T-cell (primary cell): ENCODE data around the gene RRP1B. TPM values are rescaled to one million over a fixed set of nuclear protein-coding genes. Genes with fewer than 3 reads are reported as not detected.

ENCODE experiments used
- ATAC-seq, 4 experiments: fragments of 200-7000 bp in 3 of 4; fragments of 150-1000 bp in 1 of 4; cut with Tn5 transposase; replicated peaks in 1 of 4; 1 replicate in 3 of 4; 2 replicates in 1 of 4; pipeline ENCODE4 v1.10.0; 2021; ENCODE audit warnings: moderate library complexity in 3 of 4, mild to moderate bottlenecking in 2 of 4, moderate number of reproducible peaks in 1 of 4
- CTCF ChIA-PET, 2 donors: fragments of 300-600 bp; sonication (Branson Sonifier 250); formaldehyde crosslinking; loops; one replicate each; lab custom pipeline; 2022; ENCODE audit warnings: antibody characterized with exemption in 2 of 2; lab: Charles Lee
- POLR2A ChIA-PET, 2 donors: fragments of 300-600 bp; sonication (Branson Sonifier 250); formaldehyde crosslinking; loops; one replicate each; lab custom pipeline; 2022; ENCODE audit warnings: antibody characterized with exemption in 2 of 2; lab: Charles Lee
- DNase-seq, 35 experiments: peaks; one replicate each; pipeline versions ENCODE4 v3.0.0 to v3.0.0-alpha.2; 2013 to 2023
- H3K27ac ChIP-seq: one replicate; pipeline ENCODE4 v1.5.1; 2013; ENCODE audit warnings: low read length
- H3K27me3 ChIP-seq, 2 experiments: replicated peaks in 1 of 2; 1 replicate in 1 of 2; 2 replicates in 1 of 2; pipeline versions ENCODE4 v1.6.1 to v1.7.0; 2013; ENCODE audit warnings: low read length in 1 of 2, mixed read lengths in 1 of 2; ENCODE audit not compliant: control insufficient read depth in 2 of 2, insufficient read depth in 2 of 2; ENCODE audit errors: extremely low read depth in 1 of 2
- H3K36me3 ChIP-seq, 2 donors: 1 replicate in 1 of 2; 2 replicates in 1 of 2; pipeline versions ENCODE4 v1.6.1 to v1.7.0; 2013; ENCODE audit warnings: low read length in 1 of 2; ENCODE audit not compliant: control insufficient read depth in 2 of 2, insufficient read depth in 1 of 2; ENCODE audit errors: extremely low read depth in 1 of 2
- H3K4me1 ChIP-seq, 2 experiments: 1 replicate in 1 of 2; 2 replicates in 1 of 2; pipeline versions ENCODE4 v1.6.1 to v1.7.0; 2013; ENCODE audit warnings: low read length in 2 of 2, mixed read lengths in 1 of 2; ENCODE audit not compliant: insufficient read depth in 2 of 2, control insufficient read depth in 1 of 2; ENCODE audit errors: extremely low read depth in 1 of 2
- H3K4me3 ChIP-seq, 2 donors: 1 replicate in 1 of 2; 2 replicates in 1 of 2; pipeline versions ENCODE4 v1.5.1 to v1.7.0; 2013; ENCODE audit warnings: mild to moderate bottlenecking in 2 of 2, low read length in 1 of 2, moderate library complexity in 1 of 2; ENCODE audit not compliant: control insufficient read depth in 1 of 2; ENCODE audit errors: extremely low read depth in 1 of 2
- H3K9me3 ChIP-seq: 2 replicates; pipeline ENCODE4 v1.7.0; 2013
- H3K27ac Mint-ChIP-seq, 2 donors: one replicate each; pipeline ENCODE4 v1.8.0; 2020 to 2021; ENCODE audit warnings: mild to moderate bottlenecking in 2 of 2, mixed read lengths in 2 of 2
- H3K27me3 Mint-ChIP-seq, 2 donors: one replicate each; pipeline ENCODE4 v1.8.0; 2021 to 2022; ENCODE audit warnings: mixed read lengths in 2 of 2
- H3K36me3 Mint-ChIP-seq: one replicate; pipeline ENCODE4 v1.8.0; 2021; ENCODE audit warnings: mixed read lengths
- H3K4me1 Mint-ChIP-seq, 3 donors: one replicate each; pipeline ENCODE4 v1.8.0; 2020 to 2022; ENCODE audit warnings: mixed read lengths in 3 of 3, mild to moderate bottlenecking in 1 of 3
- H3K4me3 Mint-ChIP-seq, 3 donors: one replicate each; pipeline ENCODE4 v1.8.0; 2020 to 2022; ENCODE audit warnings: mild to moderate bottlenecking in 3 of 3, mixed read lengths in 3 of 3, moderate library complexity in 3 of 3
- H3K9me3 Mint-ChIP-seq, 3 donors: one replicate each; pipeline ENCODE4 v1.8.0; 2020 to 2022; ENCODE audit warnings: mixed read lengths in 3 of 3
- WGBS: methylation state at CpG from one replicate; pipeline ENCODE4 v1.1.5; 2013; ENCODE audit warnings: missing lambda C conversion rate; ENCODE audit not compliant: insufficient coverage; 5-methylcytosine and 5-hydroxymethylcytosine counted together
- total RNA-seq, 35 experiments: library from RNA in 6 of 35; stranded (reverse) in 6 of 35; fragments of 120-200 nt in 1 of 35; gene quantifications; one replicate each; pipeline versions ENCODE4 v1.2.1 to v1.2.4 and lab custom pipeline; 2013 to 2026

Gene RRP1B
- total RNA-seq, 5 donors from 2014 or later (not counting 1 experiment from before 2014, with no cell fraction given): 33.9 to 39.3 (median 37.8) TPM

GRCh38 chr21:43653626-43654025 lies 5.7 kb upstream of the RRP1B start:
- POLR2A ChIA-PET: no interaction called here
- ATAC-seq (no peak), DNase-seq (no peak)
- Mint-ChIP-seq H3K27me3 (peaks cover 0 to 3% of the 10 kb centered on the region in 2 donors), H3K4me3 (no peak overlapping the region), H3K9me3 (no peaks in the 10 kb centered on the region), H3K4me1 (peaks cover 8 to 10% (median 10%) of the 10 kb centered on the region in 3 donors), H3K27ac (no peak overlapping the region), H3K36me3 (no peaks in the 10 kb centered on the region)
- Histone ChIP-seq H3K4me3 (no peak overlapping the region), H3K36me3 (no peaks in the 10 kb centered on the region), H3K4me1 (peaks cover 0 to 15% of the 10 kb centered on the region in 2 experiments), H3K27me3 (no peaks in the 10 kb centered on the region), H3K9me3 (no peaks in the 10 kb centered on the region), H3K27ac (no peak overlapping the region)
- WGBS: 95% methylated on average over 4 of the region's 6 CpGs
- CTCF ChIA-PET: no interaction called here

GRCh38 chr21:43654806-43655489 lies 4.4 kb upstream of the RRP1B start:
- 84% methylated on average over 4 of the region's 7 CpGs for WGBS
- H3K4me1 ChIP-seq: peaks cover 0 to 22% of the 10 kb centered on the region in 2 experiments
- DNase-seq: no peak
- H3K36me3 ChIP-seq: no peaks in the 10 kb centered on the region
- H3K27ac ChIP-seq: no peak overlapping the region
- Mint-ChIP-seq H3K4me3 (no peak overlapping the region), H3K9me3 (no peaks in the 10 kb centered on the region), H3K36me3 (no peaks in the 10 kb centered on the region), H3K27ac (no peak overlapping the region), H3K4me1 (peaks cover 12 to 16% (median 13%) of the 10 kb centered on the region in 3 donors), H3K27me3 (peaks cover 0 to 3% of the 10 kb centered on the region in 2 donors)
- ChIA-PET CTCF (no interaction called here), POLR2A (no interaction called here)
- no peak overlapping the region for H3K4me3 ChIP-seq
- no peaks in the 10 kb centered on the region for H3K27me3 ChIP-seq
- H3K9me3 ChIP-seq: no peaks in the 10 kb centered on the region
- ATAC-seq: no peak

- Mint-ChIP-seq H3K27ac (peak overlapping the region; percentile 19 to 48), H3K9me3 (no peaks in the 10 kb centered on the region), H3K4me1 (peaks cover 35 to 42% (median 38%) of the 10 kb centered on the region in 3 donors), H3K4me3 (peak overlapping the region; percentile 17 to 39 (median 38)), H3K36me3 (no peaks in the 10 kb centered on the region), H3K27me3 (no peaks in the 10 kb centered on the region)
- ATAC-seq (no peak), DNase-seq (peak in 1 of 35 experiments; percentile 14)
- Histone ChIP-seq H3K36me3 (peaks cover 0 to 11% of the 10 kb centered on the region in 2 donors), H3K27ac (no peak overlapping the region), H3K4me1 (peaks cover 13 to 41% of the 10 kb centered on the region in 2 experiments), H3K4me3 (no peak overlapping the region), H3K9me3 (no peaks in the 10 kb centered on the region), H3K27me3 (no peaks in the 10 kb centered on the region)
- ChIA-PET POLR2A (no interaction called here), CTCF (no interaction called here)
- 81% methylated on average over 41 of the region's 46 CpGs for WGBS
Measured at GRCh38 chr21:43657355-43658087, 1.8 kb upstream of the RRP1B start.

GRCh38 chr21:43658088-43658741 lies 1.1 kb upstream of the RRP1B start:
- H3K4me3 Mint-ChIP-seq: peak overlapping the region in 1 of 3 donors; percentile 56
- Histone ChIP-seq H3K9me3 (no peaks in the 10 kb centered on the region), H3K27ac (no peak overlapping the region), H3K4me1 (peaks cover 13 to 44% of the 10 kb centered on the region in 2 experiments), H3K36me3 (peaks cover 5 to 16% of the 10 kb centered on the region in 2 donors), H3K27me3 (no peaks in the 10 kb centered on the region), H3K4me3 (no peak overlapping the region)
- ATAC-seq: no peak
- no peaks in the 10 kb centered on the region for H3K27me3 Mint-ChIP-seq
- ChIA-PET POLR2A (no interaction called here), CTCF (interaction anchor here in 1 of 2 donors (0.9 kb wide), 1 partner anchor 13 kb away, joined by 3 read pairs; no protein-coding TSS in a partner anchor)
- H3K9me3 Mint-ChIP-seq: no peaks in the 10 kb centered on the region
- H3K36me3 Mint-ChIP-seq: no peaks in the 10 kb centered on the region
- no peak for DNase-seq
- peaks cover 42 to 49% (median 42%) of the 10 kb centered on the region in 3 donors for H3K4me1 Mint-ChIP-seq
- WGBS: 98% methylated on average over 42 of the region's 48 CpGs
- H3K27ac Mint-ChIP-seq: no peak overlapping the region

GRCh38 chr21:43658769-43659135 lies 608 bp upstream of the RRP1B start:
- peak overlapping the region; percentile 87 for H3K27ac ChIP-seq
- ATAC-seq: no peak
- Mint-ChIP-seq H3K36me3 (peaks cover under 1% of the 10 kb centered on the region), H3K4me3 (peak overlapping the region; percentile 72 to 87 (median 79)), H3K9me3 (no peaks in the 10 kb centered on the region), H3K27ac (peak overlapping the region; percentile 91), H3K27me3 (no peaks in the 10 kb centered on the region), H3K4me1 (peaks cover 42 to 49% (median 44%) of the 10 kb centered on the region in 3 donors)
- peaks cover 5 to 17% of the 10 kb centered on the region in 2 donors for H3K36me3 ChIP-seq
- H3K4me3 ChIP-seq: peak overlapping the region in 1 of 2 donors; percentile 48
- WGBS: 90% methylated on average over 22 of the region's 23 CpGs
- no peaks in the 10 kb centered on the region for H3K27me3 ChIP-seq
- no peaks in the 10 kb centered on the region for H3K9me3 ChIP-seq
- H3K4me1 ChIP-seq: peaks cover 13 to 49% of the 10 kb centered on the region in 2 experiments
- ChIA-PET POLR2A (no interaction called here), CTCF (interaction anchor here in 1 of 2 donors (0.9 kb wide), 1 partner anchor 13 kb away, joined by 3 read pairs; no protein-coding TSS in a partner anchor)
- peak in 1 of 35 experiments; percentile 4 for DNase-seq

- no peak for ATAC-seq
- H3K27me3 Mint-ChIP-seq: no peaks in the 10 kb centered on the region
- H3K4me1 ChIP-seq: peaks cover 13 to 67% of the 10 kb centered on the region in 2 experiments
- WGBS: 96% methylated on average over 4 of the region's 6 CpGs
- peaks cover 5 to 40% of the 10 kb centered on the region in 2 donors for H3K36me3 ChIP-seq
- H3K4me3 Mint-ChIP-seq: peak overlapping the region in 1 of 3 donors; percentile 87
- DNase-seq: no peak
- H3K27ac ChIP-seq: no peak overlapping the region
- no peak overlapping the region for H3K4me3 ChIP-seq
- no peaks in the 10 kb centered on the region for H3K27me3 ChIP-seq
- H3K4me1 Mint-ChIP-seq: peaks cover 52 to 69% (median 64%) of the 10 kb centered on the region in 3 donors
- ChIA-PET CTCF (interaction anchor here in 1 of 2 donors (0.5 kb wide), 1 partner anchor 61 kb away, joined by 3 read pairs; no protein-coding TSS in a partner anchor), POLR2A (no interaction called here)
- no peaks in the 10 kb centered on the region for H3K9me3 Mint-ChIP-seq
- H3K27ac Mint-ChIP-seq: no peak overlapping the region
- peaks cover 21% of the 10 kb centered on the region for H3K36me3 Mint-ChIP-seq
- H3K9me3 ChIP-seq: no peaks in the 10 kb centered on the region
Measured at GRCh38 chr21:43662286-43662685, 2.9 kb downstream of the RRP1B start.
